ENCODE results near the gene CHMP4A. TPM values are rescaled to one million over a fixed set of nuclear protein-coding genes. Genes with fewer than 3 reads are reported as not detected.

Gene CHMP4A
- total and polyA plus RNA-seq, 9 of the 15 experiments (the other 6 are each of a cell fraction or from before 2014, with no cell fraction given): 28.8 to 104 (median 52.7) TPM

DNA sequence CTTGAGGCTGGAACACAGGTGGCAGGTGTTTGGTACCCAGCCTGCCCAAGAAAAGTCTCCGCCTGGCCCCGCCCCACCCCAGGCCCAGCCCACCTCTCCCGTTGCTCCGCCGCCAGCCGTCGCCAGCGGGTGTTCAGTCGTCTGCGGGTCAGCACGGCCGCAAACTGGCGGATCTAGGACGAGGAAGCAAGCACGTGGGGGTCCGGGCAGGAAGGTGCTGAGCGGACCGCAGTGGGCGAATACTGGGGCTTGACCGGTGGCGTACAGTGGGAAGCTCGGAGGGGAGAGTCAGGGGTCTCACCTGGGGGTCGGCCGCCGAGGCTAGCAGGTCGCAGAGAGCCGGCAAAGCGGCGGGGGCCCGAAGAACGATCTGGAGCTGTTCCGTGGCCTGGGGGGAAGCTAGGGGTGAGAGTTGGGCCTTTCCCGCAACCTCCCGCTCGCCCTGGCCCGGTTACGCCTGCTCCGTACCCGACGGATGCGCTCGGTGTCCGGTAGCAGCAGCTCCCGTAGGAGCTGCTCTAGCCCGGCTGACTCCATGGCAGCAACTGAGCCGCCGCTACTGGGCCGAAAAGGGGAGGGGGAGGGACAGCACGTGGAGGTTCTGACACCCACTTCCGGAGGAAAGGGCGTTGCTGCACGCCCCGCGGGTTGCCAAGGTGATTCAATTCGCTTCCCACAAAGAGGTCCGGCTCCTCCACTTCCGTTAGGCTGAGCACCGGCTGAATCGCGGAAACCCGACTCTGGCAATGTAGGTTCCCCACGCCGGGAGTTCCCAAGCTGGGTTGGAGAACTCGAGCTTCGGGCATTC lies 24.8 kb downstream of the CHMP4A start, which contains the start of gene IPO4 (continued):
- TF ChIP-seq, protein P1, sequence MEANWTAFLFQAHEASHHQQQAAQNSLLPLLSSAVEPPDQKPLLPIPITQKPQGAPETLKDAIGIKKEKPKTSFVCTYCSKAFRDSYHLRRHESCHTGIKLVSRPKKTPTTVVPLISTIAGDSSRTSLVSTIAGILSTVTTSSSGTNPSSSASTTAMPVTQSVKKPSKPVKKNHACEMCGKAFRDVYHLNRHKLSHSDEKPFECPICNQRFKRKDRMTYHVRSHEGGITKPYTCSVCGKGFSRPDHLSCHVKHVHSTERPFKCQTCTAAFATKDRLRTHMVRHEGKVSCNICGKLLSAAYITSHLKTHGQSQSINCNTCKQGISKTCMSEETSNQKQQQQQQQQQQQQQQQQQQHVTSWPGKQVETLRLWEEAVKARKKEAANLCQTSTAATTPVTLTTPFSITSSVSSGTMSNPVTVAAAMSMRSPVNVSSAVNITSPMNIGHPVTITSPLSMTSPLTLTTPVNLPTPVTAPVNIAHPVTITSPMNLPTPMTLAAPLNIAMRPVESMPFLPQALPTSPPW (CRISPR knock-in tag; IDR thresholded peaks at IDR 0.05): peak; percentile 88
- TF ChIP-seq PHF8 (IDR thresholded peaks at IDR 0.05; ENCODE audit: borderline replicate concordance, low read length): peak; percentile 70; the same call in 1 of the 2 replicates
- TF ChIP-seq ZNF830 (CRISPR knock-in tag; IDR thresholded peaks at IDR 0.05): 0 out of 2 replicates have a peak, but pooled peaks have one; percentile 70
- TF ChIP-seq CBX3 (IDR thresholded peaks at IDR 0.05; ENCODE audit: borderline replicate concordance in 1 of 2, low read length in 2 of 2): peak in 1 of 2 experiments; percentile 90; a peak in 2 of 3 replicates
- peak; percentile 89 for TF ChIP-seq CXXC5 (CRISPR knock-in tag; IDR thresholded peaks at IDR 0.05)
- TF ChIP-seq HNRNPLL (IDR thresholded peaks at IDR 0.05; ENCODE audit: low read depth, low read length, poor library complexity, severe bottlenecking): peak; percentile 91
- TF ChIP-seq TRIM24 (IDR thresholded peaks at IDR 0.05): peak in 1 of 2 experiments; percentile 99; a peak in 2 of 4 replicates
- TF ChIP-seq MTA1 (IDR thresholded peaks at IDR 0.05; ENCODE audit: borderline replicate concordance): no peak
- no peak for TF ChIP-seq EWSR1 (IDR thresholded peaks at IDR 0.05; ENCODE audit: borderline replicate concordance, low read depth, partially characterized antibody)
- TF ChIP-seq FOXP1 (CRISPR knock-in tag; IDR thresholded peaks at IDR 0.05): peak; percentile 39; the same call in 1 of the 2 replicates
- TF ChIP-seq CTBP1 (IDR thresholded peaks at IDR 0.05; ENCODE audit: borderline replicate concordance): 0 out of 2 replicates have a peak, but pooled peaks have one; percentile 19
- peak; percentile 98 for TF ChIP-seq MYC (IDR thresholded peaks at IDR 0.05; ENCODE audit: low read depth, low read length)
- TF ChIP-seq MYC (CRISPR knock-in tag; IDR thresholded peaks at IDR 0.05; ENCODE audit: borderline replicate concordance, low read depth): peak; percentile 92
- TF ChIP-seq XRCC5 (IDR thresholded peaks at IDR 0.05; ENCODE audit: low read depth, low read length): peak; percentile 99
- TF ChIP-seq NCOR1 (IDR thresholded peaks at IDR 0.05): peak; percentile 17; the same call in 1 of the 2 replicates
- TF ChIP-seq RBM14 (IDR thresholded peaks at IDR 0.05; ENCODE audit: borderline replicate concordance, insufficient read depth, low read depth, low read length): no peak
- no peak for TF ChIP-seq ZNF445 (CRISPR knock-in tag; IDR thresholded peaks at IDR 0.05; ENCODE audit: low read depth)
- TF ChIP-seq MEF2A (IDR thresholded peaks at IDR 0.05; ENCODE audit: control insufficient read depth, low read depth, low read length): no peak
- no peak for TF ChIP-seq NR1H2 (CRISPR knock-in tag; IDR thresholded peaks at IDR 0.05)
- TF ChIP-seq ATF7 (IDR thresholded peaks at IDR 0.05): peak; percentile 74
- no peak for TF ChIP-seq ZNF551 (CRISPR knock-in tag; IDR thresholded peaks at IDR 0.05)
- TF ChIP-seq PHF20 (IDR thresholded peaks at IDR 0.05; ENCODE audit: partially characterized antibody): peak; percentile 83
- 0 out of 2 replicates have a peak, but pooled peaks have one; percentile 41 for TF ChIP-seq ZNF324 (CRISPR knock-in tag; IDR thresholded peaks at IDR 0.05)

All from K562 (cell line).